GM12864 (cell line): ENCODE results near the gene FANCL.

ENCODE experiments used
- DNase-seq: peaks from one replicate; pipeline ENCODE4 v3.0.0-alpha.2; 2011; ENCODE audit warnings: low read depth
- H3K4me3 ChIP-seq: 2 replicates; pipeline ENCODE4 v1.5.1; 2011; ENCODE audit warnings: mild to moderate bottlenecking, low read depth, low read length, control low read depth
- TF ChIP-seq, protein P1 (sequence below): IDR thresholded peaks from 2 replicates; pipeline ENCODE4 v1.5.1; 2011; ENCODE audit warnings: low read depth, mild to moderate bottlenecking, moderate library complexity, low read length, control low read depth, inconsistent platforms; ENCODE audit errors: missing control alignments

Gene FANCL

DNA sequence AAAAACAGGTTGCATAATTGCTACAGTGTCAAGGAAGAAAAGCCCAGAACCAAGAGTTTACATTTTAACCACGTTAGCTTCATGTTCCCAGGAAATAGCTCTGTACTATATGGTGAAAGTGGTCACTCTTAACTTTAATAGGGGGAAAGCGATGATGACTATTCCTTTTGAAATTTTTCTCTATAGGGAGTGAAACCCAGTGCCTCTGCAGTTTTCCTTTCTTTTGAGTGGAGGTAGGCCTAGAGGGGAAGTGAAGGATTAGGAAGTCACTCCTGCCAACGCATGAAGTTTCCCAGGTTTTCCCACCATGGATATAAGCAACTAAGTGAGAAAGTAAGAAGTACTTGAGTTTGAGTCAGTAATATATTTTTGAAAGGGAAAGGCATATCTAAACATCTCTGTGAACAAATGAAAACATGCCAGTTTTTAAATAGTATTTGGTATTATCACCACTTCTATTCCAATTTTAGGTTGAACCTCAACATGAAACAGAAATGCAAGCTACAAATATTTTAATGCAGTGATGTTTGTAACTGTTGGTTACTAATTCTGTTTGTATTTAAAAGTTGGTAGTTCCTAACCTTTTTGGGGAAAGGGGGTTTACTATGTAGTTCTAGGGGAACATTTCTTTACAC lies 102.6 kb downstream of the FANCL start:
- no peak overlapping the region for H3K4me3 ChIP-seq
- TF ChIP-seq, protein P1, sequence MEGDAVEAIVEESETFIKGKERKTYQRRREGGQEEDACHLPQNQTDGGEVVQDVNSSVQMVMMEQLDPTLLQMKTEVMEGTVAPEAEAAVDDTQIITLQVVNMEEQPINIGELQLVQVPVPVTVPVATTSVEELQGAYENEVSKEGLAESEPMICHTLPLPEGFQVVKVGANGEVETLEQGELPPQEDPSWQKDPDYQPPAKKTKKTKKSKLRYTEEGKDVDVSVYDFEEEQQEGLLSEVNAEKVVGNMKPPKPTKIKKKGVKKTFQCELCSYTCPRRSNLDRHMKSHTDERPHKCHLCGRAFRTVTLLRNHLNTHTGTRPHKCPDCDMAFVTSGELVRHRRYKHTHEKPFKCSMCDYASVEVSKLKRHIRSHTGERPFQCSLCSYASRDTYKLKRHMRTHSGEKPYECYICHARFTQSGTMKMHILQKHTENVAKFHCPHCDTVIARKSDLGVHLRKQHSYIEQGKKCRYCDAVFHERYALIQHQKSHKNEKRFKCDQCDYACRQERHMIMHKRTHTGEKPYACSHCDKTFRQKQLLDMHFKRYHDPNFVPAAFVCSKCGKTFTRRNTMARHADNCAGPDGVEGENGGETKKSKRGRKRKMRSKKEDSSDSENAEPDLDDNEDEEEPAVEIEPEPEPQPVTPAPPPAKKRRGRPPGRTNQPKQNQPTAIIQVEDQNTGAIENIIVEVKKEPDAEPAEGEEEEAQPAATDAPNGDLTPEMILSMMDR: no peak
- no peak for DNase-seq

DNA sequence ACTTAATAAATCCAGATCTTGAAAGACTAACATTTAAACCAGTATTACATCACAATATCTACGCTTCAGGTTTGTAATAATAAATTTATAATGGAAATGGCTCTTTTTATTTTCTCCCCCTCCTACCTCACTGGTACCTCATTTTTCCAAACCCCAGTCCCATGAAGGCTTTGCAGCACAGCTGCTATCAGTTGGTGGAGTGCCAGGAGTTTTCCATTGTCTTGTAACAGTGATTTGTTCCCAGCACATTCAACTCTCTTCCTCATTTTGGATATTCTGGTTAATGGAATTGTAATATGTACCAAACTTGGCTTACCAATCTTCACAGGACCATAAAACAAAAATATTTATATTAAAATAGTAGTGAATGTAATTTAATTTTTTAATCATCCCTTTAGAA lies 103.3 kb downstream of the FANCL start:
- TF ChIP-seq, protein P1: no peak
- DNase-seq: no peak
- no peak overlapping the region for H3K4me3 ChIP-seq

GRCh38 chr2:58137221-58137620 lies 103.9 kb downstream of the FANCL start:
- no peak overlapping the region for H3K4me3 ChIP-seq
- TF ChIP-seq, protein P1: no peak
- DNase-seq: no peak

- TF ChIP-seq, protein P1: no peak
- no peak overlapping the region for H3K4me3 ChIP-seq
- no peak for DNase-seq
Observed at GRCh38 chr2:58135861-58136260, 105.3 kb downstream of the FANCL start.

GRCh38 chr2:58133395-58133794 lies 107.7 kb downstream of the FANCL start:
- TF ChIP-seq, protein P1: no peak
- no peak for DNase-seq
- H3K4me3 ChIP-seq: no peak overlapping the region

DNA sequence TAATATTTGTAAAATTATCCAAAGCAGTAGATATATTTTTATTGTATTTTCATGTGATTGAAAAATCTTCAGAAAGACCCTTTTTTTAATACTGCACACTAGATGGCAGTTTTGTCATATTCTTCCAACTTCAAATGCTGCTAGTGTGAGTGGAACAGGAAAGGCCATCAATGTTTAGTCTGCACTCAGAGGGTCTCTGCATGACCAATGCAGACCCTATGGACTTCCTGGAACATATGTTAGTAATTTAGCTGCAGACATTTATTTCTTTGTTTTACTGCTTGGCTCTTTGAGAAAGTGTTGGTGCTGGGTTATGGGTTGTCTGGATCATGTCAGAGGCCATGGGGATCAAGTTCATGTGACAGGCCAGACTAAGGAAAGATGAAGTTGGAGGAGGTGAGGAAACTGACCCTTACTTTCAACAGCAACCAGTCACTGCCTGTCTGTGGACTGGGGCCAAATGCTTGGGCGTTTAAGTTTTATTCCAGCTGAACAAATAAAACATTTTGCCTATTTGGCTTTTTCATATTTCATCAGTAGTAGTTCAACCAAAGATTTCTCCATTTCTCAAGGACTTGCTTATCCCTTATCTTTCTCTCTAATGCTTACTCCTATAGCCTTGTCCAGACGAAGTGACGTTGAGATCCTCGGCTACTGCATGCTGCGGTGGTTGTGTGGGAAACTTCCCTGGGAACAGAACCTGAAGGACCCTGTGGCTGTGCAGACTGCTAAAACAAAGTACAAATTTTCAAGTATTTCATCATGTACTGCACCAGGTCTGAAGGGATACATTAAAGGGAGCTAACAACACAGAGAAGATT lies 109.7 kb downstream of the FANCL start:
- DNase-seq: no peak
- no peak overlapping the region for H3K4me3 ChIP-seq
- TF ChIP-seq, protein P1: no peak
